Measurements from ENCODE around the gene ZCCHC7.

- no peak for TF ChIP-seq EZH2 (IDR thresholded peaks at IDR 0.05; ENCODE audit: borderline replicate concordance, low read depth, low read length, poor library complexity, severe bottlenecking)
- TF ChIP-seq CTCF (conservative IDR thresholded peaks at IDR 0.05; ENCODE audit: low read depth, low read length) = no peak
Observed at GRCh38 chr9:37377688-37378612, 257.6 kb downstream of the ZCCHC7 start.

Measured in A673 (cell line).